H9 (cell line): ENCODE data around the gene ITIH4. TPM values are rescaled to one million over a fixed set of nuclear protein-coding genes. Genes with fewer than 3 reads are reported as not detected.

Source experiments
- DNase-seq: peaks from one replicate; pipeline ENCODE4 v3.0.0-alpha.2; 2017
- H2AFZ ChIP-seq: one replicate; pipeline ENCODE4 v1.6.1; 2013; ENCODE audit warnings: mild to moderate bottlenecking, low read length, control low read depth, moderate library complexity
- H2AK5ac ChIP-seq: 2 replicates; pipeline ENCODE4 v1.6.1; 2013; ENCODE audit warnings: low read length, control low read depth, mixed read lengths; ENCODE audit not compliant: insufficient read length
- H2BK120ac ChIP-seq: one replicate; pipeline ENCODE4 v1.6.1; 2013; ENCODE audit warnings: low read depth, mild to moderate bottlenecking, low read length, control low read depth, inconsistent platforms; ENCODE audit not compliant: poor library complexity, severe bottlenecking
- H2BK12ac ChIP-seq: 2 replicates; pipeline ENCODE4 v1.6.1; 2013; ENCODE audit warnings: low read length, control low read depth, mixed read lengths, low read depth; ENCODE audit not compliant: insufficient read length
- H2BK15ac ChIP-seq: 2 replicates; pipeline ENCODE4 v1.6.1; 2013; ENCODE audit warnings: low read depth, low read length, control low read depth
- H2BK20ac ChIP-seq: one replicate; pipeline ENCODE4 v1.6.1; 2013; ENCODE audit warnings: low read depth, mild to moderate bottlenecking, low read length, control low read depth, inconsistent platforms; ENCODE audit not compliant: poor library complexity, severe bottlenecking
- H2BK5ac ChIP-seq: 2 replicates; pipeline ENCODE4 v1.6.1; 2013; ENCODE audit warnings: low read length, control low read depth, mixed read lengths; ENCODE audit not compliant: insufficient read length
- H3K14ac ChIP-seq: 2 replicates; pipeline ENCODE4 v1.6.1; 2013; ENCODE audit warnings: low read length, control low read depth; ENCODE audit not compliant: insufficient read depth
- H3K18ac ChIP-seq: 2 replicates; pipeline ENCODE4 v1.6.1; 2013; ENCODE audit warnings: low read depth, mild to moderate bottlenecking, mixed read lengths, low read length, control low read depth; ENCODE audit not compliant: insufficient read length
- H3K23ac ChIP-seq: 2 replicates; pipeline ENCODE4 v1.6.1; 2013; ENCODE audit warnings: low read length, control low read depth, mixed read lengths, low read depth; ENCODE audit not compliant: insufficient read length
- H3K23me2 ChIP-seq: 2 replicates; pipeline ENCODE4 v1.6.1; 2013; ENCODE audit warnings: low read depth, mild to moderate bottlenecking, mixed read lengths, low read length, control low read depth; ENCODE audit not compliant: insufficient read length, poor library complexity, severe bottlenecking
- H3K27ac ChIP-seq: 2 replicates; pipeline ENCODE4 v1.5.1; 2013; ENCODE audit warnings: low read length, control low read depth, mixed read lengths, low read depth; ENCODE audit not compliant: insufficient read length
- H3K27me3 ChIP-seq: 2 replicates; pipeline ENCODE4 v1.6.1; 2013; ENCODE audit warnings: low read length, control low read depth, inconsistent platforms; ENCODE audit not compliant: insufficient read depth
- H3K4ac ChIP-seq: 2 replicates; pipeline ENCODE4 v1.6.1; 2013; ENCODE audit warnings: low read depth, mild to moderate bottlenecking, control low read depth, inconsistent platforms, low read length, moderate library complexity
- H3K4me1 ChIP-seq: 2 replicates; pipeline ENCODE4 v1.6.1; 2013; ENCODE audit warnings: low read length, control low read depth, inconsistent platforms; ENCODE audit not compliant: insufficient read depth
- H3K4me2 ChIP-seq: 2 replicates; pipeline ENCODE4 v1.6.1; 2013; ENCODE audit warnings: low read length, control low read depth, mixed read lengths; ENCODE audit not compliant: insufficient read length, insufficient read depth
- H3K56ac ChIP-seq: 2 replicates; pipeline ENCODE4 v1.6.1; 2013; ENCODE audit warnings: low read depth, mild to moderate bottlenecking, mixed read lengths, low read length, control low read depth; ENCODE audit not compliant: insufficient read length
- H3K79me1 ChIP-seq: 2 replicates; pipeline ENCODE4 v1.6.1; 2013; ENCODE audit warnings: low read depth, mild to moderate bottlenecking, moderate library complexity, low read length, control low read depth, inconsistent platforms; ENCODE audit not compliant: insufficient read depth, poor library complexity, severe bottlenecking
- H3K79me2 ChIP-seq: 2 replicates; pipeline ENCODE4 v1.6.1; 2013; ENCODE audit warnings: low read length, control low read depth, inconsistent platforms; ENCODE audit not compliant: insufficient read depth
- H3K9ac ChIP-seq: 2 replicates; pipeline ENCODE4 v1.6.1; 2013; ENCODE audit warnings: low read length, control low read depth, mixed read lengths; ENCODE audit not compliant: insufficient read length; ENCODE audit errors: extremely low read depth
- H3K9me3 ChIP-seq: one replicate; pipeline ENCODE4 v1.6.1; 2013; ENCODE audit warnings: low read depth, low read length, inconsistent platforms; ENCODE audit not compliant: control insufficient read depth
- H3T11ph ChIP-seq: one replicate; pipeline ENCODE4 v1.6.1; 2013; ENCODE audit warnings: mild to moderate bottlenecking, low read length, control low read depth, inconsistent platforms
- H4K20me1 ChIP-seq: one replicate; pipeline ENCODE4 v1.6.1; 2013; ENCODE audit not compliant: control insufficient read depth, insufficient read length, insufficient read depth
- H4K5ac ChIP-seq: 2 replicates; pipeline ENCODE4 v1.6.1; 2013; ENCODE audit warnings: low read depth, mild to moderate bottlenecking, mixed read lengths, low read length, control low read depth; ENCODE audit not compliant: insufficient read length
- H4K8ac ChIP-seq: replicated peaks from 2 replicates; pipeline ENCODE4 v1.6.1; 2013; ENCODE audit warnings: low read length, control low read depth, mixed read lengths, low read depth; ENCODE audit not compliant: insufficient read length
- H4K91ac ChIP-seq: 2 replicates; pipeline ENCODE4 v1.6.1; 2013; ENCODE audit warnings: low read depth, mild to moderate bottlenecking, moderate library complexity, mixed read lengths, low read length, control low read depth; ENCODE audit not compliant: insufficient read length
- H3K27ac Mint-ChIP-seq, 3 experiments: 2 replicates in 2 of 3; 3 replicates in 1 of 3; pipeline ENCODE4 v1.8.0; 2020 to 2021; ENCODE audit warnings: mixed read lengths in 3 of 3, mild to moderate bottlenecking in 1 of 3, moderate library complexity in 1 of 3
- H3K27me3 Mint-ChIP-seq: 2 replicates; pipeline ENCODE4 v1.8.0; 2021; ENCODE audit warnings: low read depth, mild to moderate bottlenecking, moderate library complexity, mixed read lengths
- H3K36me3 Mint-ChIP-seq, 3 experiments: 2 replicates in 2 of 3; 3 replicates in 1 of 3; pipeline ENCODE4 v1.8.0; 2020 to 2021; ENCODE audit warnings: low read depth in 3 of 3, mixed read lengths in 3 of 3; ENCODE audit not compliant: insufficient read depth in 1 of 3
- H3K4me1 Mint-ChIP-seq, 2 experiments: 2 replicates each; pipeline ENCODE4 v1.8.0; 2020; ENCODE audit warnings: mixed read lengths in 2 of 2
- H3K4me3 Mint-ChIP-seq, 2 experiments: 2 replicates in 1 of 2; 3 replicates in 1 of 2; pipeline ENCODE4 v1.8.0; 2020 to 2021; ENCODE audit warnings: mild to moderate bottlenecking in 2 of 2, mixed read lengths in 2 of 2, moderate library complexity in 1 of 2
- H3K9me3 Mint-ChIP-seq, 2 experiments: 2 replicates in 1 of 2; 3 replicates in 1 of 2; pipeline ENCODE4 v1.8.0; 2020; ENCODE audit warnings: mild to moderate bottlenecking in 2 of 2, mixed read lengths in 2 of 2, moderate library complexity in 1 of 2
- CTCF ChIP-seq: fragments of 200-600 bp; sonication (generic); conservative IDR thresholded peaks from 3 replicates; pipeline ENCODE4 v1.8.0; 2021; ENCODE audit warnings: antibody characterized with exemption, mild to moderate bottlenecking
- WGBS: extraction: QIAGEN DNeasy Blood & Tissue Kit; methylation state at CpG from one replicate; pipeline ENCODE4 v1.1.7; 2013; ENCODE audit warnings: missing lambda C conversion rate, low lambda C conversion rate, mixed read lengths; ENCODE audit not compliant: insufficient read length; ENCODE audit errors: extremely low coverage; 5-methylcytosine and 5-hydroxymethylcytosine counted together
- total RNA-seq: library from RNA; stranded (reverse); gene quantifications from 2 replicates; pipeline ENCODE4 v1.2.1, GENCODE V29; 2021

ITIH4 gene
- total RNA-seq, 1 experiment from 2014 or later: 3.0 TPM

GRCh38 chr3:52844290-52844975, 14.0 kb upstream of the ITIH4 start:
- no peak overlapping the region for H3K14ac ChIP-seq
- H3K23me2 ChIP-seq: no peaks in the 10 kb centered on the region
- H3K27ac ChIP-seq: no peak overlapping the region
- H3K4me1 Mint-ChIP-seq: peaks cover 8 to 18% of the 10 kb centered on the region in 2 experiments
- no peaks in the 10 kb centered on the region for H3K9me3 ChIP-seq
- H4K20me1 ChIP-seq: no peaks in the 10 kb centered on the region
- H3T11ph ChIP-seq: no peak overlapping the region
- no peaks in the 10 kb centered on the region; a peak in 1 of 5 replicates for H3K9me3 Mint-ChIP-seq
- H3K27me3 Mint-ChIP-seq: no peaks in the 10 kb centered on the region
- H3K79me2 ChIP-seq: no peaks in the 10 kb centered on the region
- H3K4me2 ChIP-seq: no peak overlapping the region
- no peak overlapping the region for H4K5ac ChIP-seq
- H2BK5ac ChIP-seq: no peak overlapping the region
- H2AK5ac ChIP-seq: no peak overlapping the region
- H3K56ac ChIP-seq: no peak overlapping the region
- H3K23ac ChIP-seq: no peak overlapping the region
- peak overlapping the region in 1 of 3 experiments; percentile 80; a peak in 2 of 7 replicates for H3K27ac Mint-ChIP-seq
- no peak overlapping the region for H2AFZ ChIP-seq
- H3K4me1 ChIP-seq: no peaks in the 10 kb centered on the region
- DNase-seq: no peak
- no peak overlapping the region for H3K4ac ChIP-seq
- no peak overlapping the region for H3K9ac ChIP-seq
- WGBS: no CpG with 5 or more reads among the region's 18 CpGs
- no peak overlapping the region for H3K18ac ChIP-seq
- no peak overlapping the region for H2BK15ac ChIP-seq
- H2BK120ac ChIP-seq: no peak overlapping the region
- H3K4me3 Mint-ChIP-seq: no peak overlapping the region
- H2BK12ac ChIP-seq: no peak overlapping the region
- no peak overlapping the region for H4K91ac ChIP-seq
- no peaks in the 10 kb centered on the region for H3K79me1 ChIP-seq
- peaks cover 17 to 29% (median 22%) of the 10 kb centered on the region in 3 experiments for H3K36me3 Mint-ChIP-seq
- no peaks in the 10 kb centered on the region for H3K27me3 ChIP-seq
- no peak for TF ChIP-seq CTCF
- no peak overlapping the region for H4K8ac ChIP-seq
- H2BK20ac ChIP-seq: no peak overlapping the region
